CD4-positive, alpha-beta T cell (primary cell): ENCODE results near the gene MMD2. TPM values are rescaled to one million over a fixed set of nuclear protein-coding genes. Genes with fewer than 3 reads are reported as not detected.

Experiments used
- ATAC-seq: fragments of 200-7000 bp; cut with Tn5 transposase; one replicate; pipeline ENCODE4 v1.10.0; 2022; ENCODE audit warnings: mild to moderate bottlenecking; ENCODE audit not compliant: poor library complexity
- CTCF ChIA-PET: fragments of 350-600 bp; sonication (Branson Sonifier 250); formaldehyde crosslinking; loops from one replicate; lab custom pipeline; 2021; ENCODE audit warnings: antibody characterized with exemption, inconsistent platforms; lab: Charles Lee
- POLR2A ChIA-PET: fragments of 350-600 bp; sonication (Branson Sonifier 250); formaldehyde crosslinking; loops from one replicate; lab custom pipeline; 2021; ENCODE audit warnings: antibody characterized with exemption, inconsistent platforms; lab: Charles Lee
- DNase-seq, 14 experiments: peaks; one replicate each; pipeline ENCODE4 v3.0.0-alpha.2; 2013 to 2020; ENCODE audit warnings: mixed read lengths in 2 of 14
- H3K27ac ChIP-seq, 2 donors: one replicate each; pipeline versions ENCODE4 v1.5.1 to v1.7.0; 2013; ENCODE audit warnings: low read length in 2 of 2, low read depth in 1 of 2, mild to moderate bottlenecking in 1 of 2
- H3K27me3 ChIP-seq, 2 experiments: 1 replicate in 1 of 2; 2 replicates in 1 of 2; pipeline versions ENCODE4 v1.6.1 to v1.7.0; 2013; ENCODE audit warnings: low read length in 2 of 2, control low read depth in 1 of 2, mild to moderate bottlenecking in 1 of 2, moderate library complexity in 1 of 2; ENCODE audit not compliant: insufficient read depth in 2 of 2, control insufficient read depth in 1 of 2
- H3K36me3 ChIP-seq: one replicate; pipeline ENCODE4 v1.6.1; 2013; ENCODE audit warnings: low read length, control low read depth; ENCODE audit not compliant: insufficient read depth
- H3K4me1 ChIP-seq: one replicate; pipeline ENCODE4 v1.6.1; 2013; ENCODE audit warnings: low read length, control low read depth; ENCODE audit not compliant: insufficient read depth
- H3K4me3 ChIP-seq: one replicate; pipeline ENCODE4 v1.5.1; 2013; ENCODE audit warnings: mild to moderate bottlenecking, low read length, moderate library complexity
- H3K9me3 ChIP-seq, 2 experiments: 1 replicate in 1 of 2; 2 replicates in 1 of 2; pipeline versions ENCODE4 v1.6.1 to v1.7.0; 2013; ENCODE audit warnings: low read length in 2 of 2, mild to moderate bottlenecking in 2 of 2, control low read depth in 1 of 2, moderate library complexity in 1 of 2; ENCODE audit not compliant: control insufficient read depth in 1 of 2, insufficient read depth in 1 of 2
- H3K27ac Mint-ChIP-seq: one replicate; pipeline ENCODE4 v1.8.0; 2020; ENCODE audit warnings: mixed read lengths
- H3K27me3 Mint-ChIP-seq: one replicate; pipeline ENCODE4 v1.8.0; 2021; ENCODE audit warnings: mixed read lengths
- H3K36me3 Mint-ChIP-seq: one replicate; pipeline ENCODE4 v1.8.0; 2021; ENCODE audit warnings: low read depth, mixed read lengths
- H3K4me1 Mint-ChIP-seq: one replicate; pipeline ENCODE4 v1.8.0; 2021; ENCODE audit warnings: low read depth, mixed read lengths
- H3K4me3 Mint-ChIP-seq: one replicate; pipeline ENCODE4 v1.8.0; 2020; ENCODE audit warnings: mild to moderate bottlenecking, mixed read lengths
- H3K9me3 Mint-ChIP-seq: one replicate; pipeline ENCODE4 v1.8.0; 2020; ENCODE audit warnings: mixed read lengths
- CTCF ChIP-seq: fragments of 200-600 bp; IDR thresholded peaks from one replicate; pipeline ENCODE4 v1.8.0; 2022; ENCODE audit warnings: antibody characterized with exemption, mild to moderate bottlenecking
- intact Hi-C, 2 experiments: fragments of 100-400 bp; cut with DNase I in 1 of 2; cut with micrococcal nuclease in 1 of 2; formaldehyde crosslinking; loops; one replicate each; pipeline versions ENCODE4 v1.15.1 to v1.9.0; 2023 to 2025; cut with DNase I, micrococcal nuclease
- total RNA-seq, 174 experiments: library from RNA in 2 of 174; stranded (reverse) in 2 of 174; gene quantifications; one replicate each; pipeline ENCODE4 v1.2.3 and lab custom pipeline; 2021 to 2026

Gene MMD2
- total RNA-seq, 2 experiments from 2014 or later: not detected

GRCh38 chr7:4875391-4875790 lies 83.6 kb downstream of the MMD2 start:
- Mint-ChIP-seq H3K27me3 (peaks cover 52% of the 10 kb centered on the region), H3K27ac (no peak overlapping the region), H3K9me3 (no peaks in the 10 kb centered on the region), H3K4me1 (no peaks in the 10 kb centered on the region), H3K36me3 (no peaks in the 10 kb centered on the region), H3K4me3 (no peak overlapping the region)
- ChIA-PET CTCF (no interaction called here), POLR2A (no interaction called here)
- Histone ChIP-seq H3K27ac (no peak overlapping the region), H3K9me3 (peaks cover 0 to 9% of the 10 kb centered on the region in 2 experiments), H3K4me3 (no peak overlapping the region), H3K4me1 (peaks cover 2% of the 10 kb centered on the region), H3K36me3 (no peaks in the 10 kb centered on the region), H3K27me3 (peaks cover 12 to 19% of the 10 kb centered on the region in 2 experiments)
- DNase-seq: no peak
- no peak for TF ChIP-seq CTCF
- no peak for ATAC-seq
- intact Hi-C loops: no loop called here

- Mint-ChIP-seq H3K27me3 (peaks cover 32% of the 10 kb centered on the region), H3K27ac (no peak overlapping the region), H3K4me1 (no peaks in the 10 kb centered on the region), H3K9me3 (peaks cover 2% of the 10 kb centered on the region), H3K4me3 (no peak overlapping the region), H3K36me3 (no peaks in the 10 kb centered on the region)
- no peak for DNase-seq
- no peak overlapping the region for H3K4me3 ChIP-seq
- no peak overlapping the region for H3K27ac ChIP-seq
- H3K4me1 ChIP-seq: peaks cover 2% of the 10 kb centered on the region
- no peaks in the 10 kb centered on the region for H3K36me3 ChIP-seq
- peaks cover 8 to 15% of the 10 kb centered on the region in 2 experiments for H3K27me3 ChIP-seq
- ChIA-PET POLR2A (no interaction called here), CTCF (no interaction called here)
- TF ChIP-seq CTCF: no peak
- H3K9me3 ChIP-seq: peaks cover 0 to 11% of the 10 kb centered on the region in 2 experiments
- intact Hi-C loops: no loop called here
- ATAC-seq: no peak
These were observed 85.7 kb downstream of the MMD2 start for GRCh38 chr7:4873071-4873944.

- H3K4me3 ChIP-seq: no peak overlapping the region
- ChIA-PET CTCF (no interaction called here), POLR2A (no interaction called here)
- no peak for ATAC-seq
- Mint-ChIP-seq H3K27me3 (peaks cover 29% of the 10 kb centered on the region), H3K4me3 (no peak overlapping the region), H3K4me1 (no peaks in the 10 kb centered on the region), H3K36me3 (no peaks in the 10 kb centered on the region), H3K27ac (no peak overlapping the region), H3K9me3 (peaks cover 2% of the 10 kb centered on the region)
- peaks cover 8 to 15% of the 10 kb centered on the region in 2 experiments for H3K27me3 ChIP-seq
- H3K27ac ChIP-seq: no peak overlapping the region
- no peak for DNase-seq
- no peak for TF ChIP-seq CTCF
- intact Hi-C loops: no loop called here
- peaks cover 2% of the 10 kb centered on the region for H3K4me1 ChIP-seq
- no peaks in the 10 kb centered on the region for H3K36me3 ChIP-seq
- peaks cover 0 to 16% of the 10 kb centered on the region in 2 experiments for H3K9me3 ChIP-seq
These were observed 86.9 kb downstream of the MMD2 start for GRCh38 chr7:4871930-4872675.
